ENCODE measurements around the gene CD81.

The CD81 gene

GRCh38 chr11:2421226-2421994 lies 44.3 kb downstream of the CD81 start:
- DNase-seq (ENCODE audit: low read depth in 2 of 2) = no peak

DNA sequence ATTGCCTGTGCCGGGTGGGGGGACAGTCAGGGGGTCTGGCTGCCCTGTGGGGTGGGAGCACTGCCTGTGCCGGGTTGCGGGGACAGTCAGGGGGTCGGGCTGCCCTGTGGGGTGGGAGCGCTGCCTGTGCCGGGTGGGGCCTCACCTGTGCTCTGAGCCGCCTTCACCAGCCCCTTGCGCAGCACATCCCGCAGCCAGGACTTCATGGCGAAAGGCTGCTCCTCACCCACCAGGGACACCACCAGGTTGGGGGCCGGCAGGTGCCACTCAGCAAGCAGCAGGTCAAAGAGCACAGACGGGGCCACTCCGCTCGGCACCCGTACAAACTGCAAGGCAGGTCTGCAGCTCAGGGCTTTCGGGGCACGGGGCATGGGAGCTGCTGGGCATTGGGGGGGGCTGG lies 44.9 kb downstream of the CD81 start:
- no peak for DNase-seq (ENCODE audit: low read depth in 2 of 2)

GRCh38 chr11:2422461-2423156 lies 45.5 kb downstream of the CD81 start:
- DNase-seq (ENCODE audit: low read depth in 2 of 2) = no peak

GRCh38 chr11:2423157-2424025 lies 46.3 kb downstream of the CD81 start:
- DNase-seq (ENCODE audit: low read depth in 2 of 2) = no peak

DNA sequence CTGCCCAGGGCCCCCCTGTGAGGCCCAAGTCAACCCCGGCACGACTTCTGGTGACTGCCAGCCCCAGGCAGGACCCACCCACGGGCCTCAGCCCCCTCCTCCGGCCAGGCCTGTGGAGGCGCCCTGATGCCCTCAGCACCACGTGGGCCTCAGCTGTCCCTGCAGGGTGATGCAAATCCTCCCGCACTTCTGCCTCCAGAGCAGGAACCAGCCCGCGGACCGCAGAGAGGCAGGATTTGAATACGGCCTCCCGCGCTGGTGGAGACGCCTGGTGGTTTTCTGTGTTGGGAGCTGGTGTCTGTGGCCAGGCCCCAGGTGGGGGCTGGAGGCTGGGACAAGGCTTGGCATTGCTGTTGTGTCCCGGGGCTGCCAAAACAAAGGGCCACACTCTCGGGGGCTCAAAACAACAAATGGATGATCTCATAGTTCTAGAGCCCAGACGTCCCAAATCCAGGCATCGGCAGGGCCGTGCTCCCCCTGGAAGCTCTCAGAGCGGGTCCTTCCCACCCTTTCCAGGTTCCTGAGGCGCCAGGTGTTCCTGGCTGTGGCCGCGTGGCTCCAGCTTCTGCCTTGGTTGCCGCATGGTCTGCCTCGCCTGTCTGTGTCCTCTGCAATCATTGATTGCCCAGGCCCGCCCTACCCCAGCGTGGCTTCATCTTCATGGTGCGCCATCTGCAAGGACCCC lies 47.8 kb downstream of the CD81 start:
- DNase-seq (ENCODE audit: low read depth in 2 of 2) = no peak

DNA sequence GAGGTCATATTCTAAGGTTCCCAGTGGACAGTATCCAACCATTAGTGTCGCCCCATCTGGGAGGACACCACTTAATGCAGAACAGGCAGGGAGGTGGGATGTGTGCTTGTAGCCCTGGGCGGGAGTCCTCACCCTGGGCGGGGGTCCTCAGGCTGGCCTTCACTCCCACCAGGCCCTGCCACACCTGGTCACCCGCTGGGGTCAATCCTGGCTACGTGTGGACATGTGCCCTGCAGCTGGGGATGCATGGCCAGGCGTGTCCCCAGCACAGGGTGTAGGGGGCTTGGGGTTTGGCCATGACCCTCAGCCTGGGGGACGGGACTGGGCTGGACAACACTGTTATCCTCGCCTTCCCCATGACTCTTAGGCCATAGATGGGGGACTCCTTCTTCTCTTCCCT lies 48.4 kb downstream of the CD81 start:
- DNase-seq (ENCODE audit: low read depth in 2 of 2) = no peak

GRCh38 chr11:2426221-2426620 lies 49.1 kb downstream of the CD81 start:
- DNase-seq (ENCODE audit: low read depth in 2 of 2) = no peak

- no peak for DNase-seq (ENCODE audit: low read depth in 2 of 2)
Observed at GRCh38 chr11:2426826-2427521, 49.9 kb downstream of the CD81 start.

DNA sequence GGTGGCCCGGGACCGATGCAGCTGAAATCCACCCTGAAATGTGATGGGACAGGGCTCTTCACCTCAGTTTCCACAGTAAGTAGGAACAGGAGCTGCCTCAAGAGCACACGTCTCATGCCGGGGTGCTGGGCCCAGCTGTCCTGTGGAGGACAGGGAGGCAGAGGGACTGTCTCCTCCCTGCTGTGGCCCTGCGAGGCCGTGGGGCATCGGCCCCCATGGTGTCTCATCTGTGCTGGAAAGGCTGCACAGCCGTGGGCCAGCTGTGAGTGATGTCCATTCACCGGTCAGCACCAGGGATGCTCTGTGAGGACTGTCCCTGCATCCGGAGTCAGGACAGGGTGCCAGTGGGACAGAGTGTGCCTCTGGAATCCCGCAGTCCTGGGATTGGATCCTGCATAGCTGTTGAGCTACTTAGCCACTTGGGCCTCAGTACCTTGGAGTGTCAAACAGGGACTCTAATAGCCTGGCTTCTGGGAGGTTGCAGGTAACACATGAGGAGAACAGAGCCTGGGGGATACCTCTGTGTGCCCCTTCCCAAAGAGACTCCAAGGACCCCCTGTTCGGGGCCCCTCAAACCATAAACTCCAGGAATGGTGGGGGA lies 50.7 kb downstream of the CD81 start:
- no peak for DNase-seq (ENCODE audit: low read depth in 2 of 2)

DNA sequence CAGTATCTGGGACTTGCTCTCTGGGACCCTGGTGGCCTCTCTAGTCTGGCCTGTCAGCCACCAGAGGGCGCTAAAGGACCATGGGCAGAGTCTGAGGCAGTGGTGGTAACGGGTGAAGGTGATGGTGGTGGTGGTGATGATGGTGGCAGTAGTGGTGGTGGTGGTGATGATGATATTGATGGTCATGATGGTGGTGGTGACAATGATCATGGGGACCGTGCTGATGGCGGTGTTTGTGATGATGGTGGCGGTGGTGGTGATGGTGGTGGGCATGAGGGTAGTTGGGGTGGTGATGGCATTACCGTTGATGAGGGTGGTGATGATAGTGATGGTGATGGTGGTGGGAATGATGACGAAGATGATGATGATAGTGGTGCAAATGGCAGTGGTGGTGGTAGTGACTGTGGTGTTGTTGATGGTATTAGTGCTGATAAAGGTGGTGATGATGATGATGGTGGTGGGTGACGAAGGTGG lies 51.2 kb downstream of the CD81 start:
- peak; percentile 81 to 90 for DNase-seq (ENCODE audit: low read depth in 2 of 2)

GRCh38 chr11:2431395-2431794 lies 54.3 kb downstream of the CD81 start:
- no peak for DNase-seq (ENCODE audit: low read depth in 2 of 2)

DNA sequence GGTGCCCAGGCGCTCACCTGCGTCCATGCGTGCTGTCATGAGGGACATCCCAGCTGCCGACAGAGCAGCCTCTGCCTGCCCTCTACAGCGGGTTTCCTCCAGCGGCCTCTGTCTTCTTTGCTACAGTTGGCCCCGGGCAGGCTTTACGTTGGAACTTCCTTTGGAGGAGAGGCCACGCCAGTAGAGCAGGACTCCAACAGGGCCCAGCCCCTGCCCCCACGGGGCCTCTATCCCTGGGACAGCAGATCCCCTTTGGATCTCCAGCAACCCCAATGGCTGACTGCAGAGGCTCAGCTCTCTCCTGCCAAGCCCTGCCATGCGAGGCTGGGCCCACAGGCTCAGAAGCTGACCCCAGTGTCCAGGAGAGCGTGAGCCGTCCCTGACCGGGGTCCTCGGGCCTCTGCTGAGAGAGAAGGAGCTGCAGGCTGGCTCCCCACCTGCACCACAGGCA lies 55.1 kb downstream of the CD81 start:
- DNase-seq (ENCODE audit: low read depth in 2 of 2) = no peak

DNA sequence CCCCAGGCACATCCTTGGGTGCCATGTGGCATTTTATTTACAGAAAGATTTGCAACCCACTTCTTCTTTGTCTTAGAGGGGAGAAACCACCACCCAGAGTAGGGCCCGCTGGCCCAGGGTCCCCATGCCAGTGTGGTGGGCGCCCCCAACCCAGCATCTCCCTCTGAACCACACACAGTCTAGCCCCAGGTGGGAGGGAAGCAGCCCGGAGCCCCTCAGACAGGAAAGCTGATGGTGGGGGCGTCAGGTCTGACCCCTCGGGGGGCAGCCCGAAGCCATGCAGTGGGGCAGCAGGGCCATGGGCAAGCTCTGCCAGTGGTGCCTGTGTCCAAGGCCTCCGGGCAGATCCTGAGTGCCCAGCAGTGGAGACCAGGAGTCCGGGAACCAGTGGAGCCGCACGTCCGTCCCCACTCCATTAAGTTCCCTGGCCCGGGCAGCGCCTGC lies 55.5 kb downstream of the CD81 start:
- no peak for DNase-seq (ENCODE audit: low read depth in 2 of 2)

DNA sequence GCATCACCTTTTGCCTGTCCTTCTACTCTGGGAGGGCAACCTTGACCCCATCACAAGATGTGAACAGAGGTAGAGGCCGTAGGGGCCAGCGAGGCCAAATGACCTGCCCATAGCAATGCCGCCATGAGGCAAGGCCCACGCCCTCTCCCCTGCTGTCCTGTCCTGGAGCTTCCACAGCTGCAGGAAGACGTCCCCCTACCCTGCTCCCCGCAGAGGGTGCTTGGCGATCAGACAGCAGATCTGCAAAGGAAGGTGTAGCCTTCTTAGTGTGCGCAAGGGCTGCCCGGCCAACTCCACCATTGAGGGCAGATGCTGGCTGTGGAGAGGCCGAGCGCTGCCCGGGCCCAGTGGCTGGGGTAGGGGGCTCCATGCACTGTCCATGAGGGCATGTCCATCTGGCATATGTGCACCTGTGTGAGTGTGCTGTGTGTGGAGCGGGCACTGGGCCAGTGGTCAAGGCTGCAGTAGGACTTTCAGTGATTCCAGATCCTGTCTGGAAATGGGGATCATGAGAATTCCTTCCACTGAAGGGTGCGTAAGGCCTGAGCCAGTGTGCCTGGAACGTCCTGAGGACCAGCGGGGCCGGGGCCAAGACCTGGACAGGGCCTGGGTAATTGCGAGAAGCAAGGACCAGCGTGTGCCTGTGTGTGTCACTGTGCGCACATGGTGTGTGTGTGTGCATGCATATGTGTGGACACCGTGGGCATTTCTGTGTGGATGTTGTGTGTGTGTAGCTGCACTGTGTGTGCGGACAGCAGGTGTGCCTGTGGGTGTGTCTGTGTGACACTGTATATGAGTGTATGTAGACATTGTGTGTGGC lies 56.2 kb downstream of the CD81 start:
- no peak for DNase-seq (ENCODE audit: low read depth in 2 of 2)

DNA sequence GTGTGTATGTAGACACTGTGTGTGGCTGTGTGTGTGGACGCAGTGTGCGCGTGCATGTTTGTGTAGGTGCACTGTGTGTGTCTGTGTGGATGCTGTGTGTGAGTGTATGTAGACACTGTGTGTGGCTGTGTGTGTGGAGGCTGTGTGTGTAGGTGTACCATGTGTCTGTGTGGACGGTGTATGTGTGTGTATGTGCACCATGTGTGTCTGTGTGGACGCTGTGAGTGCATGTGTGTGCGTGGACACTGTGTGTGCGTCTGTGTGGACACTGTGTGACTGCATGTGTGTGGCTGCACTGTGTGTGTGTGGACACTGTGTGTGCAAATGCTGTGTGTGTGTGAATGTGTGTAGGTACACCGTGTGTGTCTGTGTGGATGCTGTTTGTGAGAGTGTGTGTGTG lies 56.9 kb downstream of the CD81 start:
- DNase-seq (ENCODE audit: low read depth in 2 of 2) = no peak

DNA sequence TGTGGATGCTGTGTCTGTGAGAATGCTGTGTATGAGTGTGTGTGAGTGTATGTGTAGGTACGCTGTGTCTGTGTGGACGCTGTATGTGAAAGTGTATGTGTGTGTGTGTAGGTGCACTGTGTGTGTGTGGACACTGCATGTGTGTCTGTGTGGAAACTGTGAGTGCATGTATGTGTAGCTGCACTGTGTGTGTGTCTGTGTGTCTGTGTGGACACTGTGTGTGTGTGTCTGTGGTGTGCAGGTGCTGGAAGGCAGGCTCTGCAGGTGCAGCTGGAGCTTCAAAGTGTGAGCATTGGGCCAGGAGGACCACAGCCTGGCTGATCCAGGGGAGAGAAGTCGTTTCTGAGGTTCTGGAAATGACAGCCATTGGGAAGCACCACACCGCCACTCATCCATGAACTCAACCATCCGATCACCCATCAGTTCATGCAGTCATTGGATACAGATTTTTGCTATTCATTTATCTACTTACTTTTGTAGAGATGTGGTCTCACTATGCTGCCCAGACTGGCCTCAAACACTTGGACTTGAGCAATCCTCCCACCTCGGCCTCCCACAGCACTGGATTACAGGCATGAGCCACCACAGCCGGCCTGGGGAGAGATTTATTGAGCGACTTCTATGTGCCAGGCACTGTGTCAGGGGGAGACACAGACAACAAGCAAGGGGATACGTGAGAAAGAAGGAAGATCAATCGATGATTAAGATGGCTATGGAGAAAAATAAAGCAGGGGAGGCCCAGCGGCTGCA lies 57.6 kb downstream of the CD81 start:
- DNase-seq (ENCODE audit: low read depth in 2 of 2) = no peak

DNA sequence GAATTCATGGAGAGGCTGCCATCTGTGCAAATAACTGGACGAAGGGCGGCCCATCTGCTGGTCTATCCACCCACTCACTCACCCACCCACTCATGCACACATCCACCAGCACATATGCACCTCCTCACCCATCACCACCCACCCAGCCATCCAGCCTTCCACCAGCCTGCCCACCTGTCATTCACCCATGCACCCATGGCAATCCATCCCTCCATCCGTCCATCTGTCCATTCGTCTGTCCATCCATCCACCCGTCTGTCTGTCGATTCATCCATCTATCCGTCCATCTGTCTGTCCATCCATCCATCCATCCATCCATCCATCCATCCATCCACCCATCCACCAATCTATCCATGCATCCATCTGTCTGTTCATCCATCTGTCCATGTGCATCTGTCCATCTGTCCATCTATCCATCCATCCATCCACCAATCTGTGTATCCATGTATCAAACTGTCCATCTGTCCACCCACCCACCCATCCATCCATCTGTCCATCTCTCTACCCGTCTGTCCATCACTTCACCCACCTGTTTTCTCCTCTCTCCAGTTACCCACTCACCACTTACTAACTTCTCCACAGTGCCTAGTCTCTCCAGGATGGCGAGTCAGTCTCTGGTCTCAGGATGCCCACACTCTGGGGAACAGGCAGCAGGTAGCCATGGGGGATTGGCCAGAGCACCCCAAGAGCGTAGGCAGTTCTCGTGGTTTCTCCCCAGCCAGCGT lies 58.3 kb downstream of the CD81 start:
- no peak for DNase-seq (ENCODE audit: low read depth in 2 of 2)

DNA sequence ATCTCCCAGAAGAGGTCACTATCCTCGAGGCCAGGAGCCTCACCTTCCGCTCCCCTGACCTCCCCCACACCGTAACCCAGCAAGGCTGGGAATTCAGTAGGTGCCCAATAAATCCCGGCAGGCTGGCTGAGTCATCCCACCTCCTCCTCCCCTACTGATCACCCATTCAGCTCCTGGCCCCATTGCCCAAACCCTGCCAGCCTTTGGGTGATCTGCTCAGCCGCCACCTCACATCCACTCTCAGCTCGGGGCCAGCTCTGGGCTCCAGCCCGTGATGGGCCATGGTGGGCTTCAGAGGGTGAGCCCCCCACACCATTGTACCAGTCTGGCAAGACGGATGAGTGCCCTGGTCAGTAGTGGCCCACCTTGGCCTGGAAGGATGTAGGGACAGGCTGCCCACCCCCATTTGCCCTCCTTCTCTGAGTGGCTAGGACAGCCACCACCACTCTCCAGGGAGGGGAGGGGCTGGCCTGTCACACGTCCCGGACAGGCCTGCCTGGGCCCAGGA lies 59.0 kb downstream of the CD81 start:
- DNase-seq (ENCODE audit: low read depth in 2 of 2) = no peak

Measured in stimulated activated CD4-positive, alpha-beta T cell treated with anti-CD3 and anti-CD28 coated beads, Interleukin-4, amount 100 ng/mL, for 48 hours (primary cell).